ENCODE measurements around the gene RBM4. TPM values are rescaled to one million over a fixed set of nuclear protein-coding genes. Genes with fewer than 3 reads are reported as not detected.

RBM4 gene
- total and polyA plus RNA-seq, 12 donors, result 70.0 to 243 (median 138) TPM

DNA sequence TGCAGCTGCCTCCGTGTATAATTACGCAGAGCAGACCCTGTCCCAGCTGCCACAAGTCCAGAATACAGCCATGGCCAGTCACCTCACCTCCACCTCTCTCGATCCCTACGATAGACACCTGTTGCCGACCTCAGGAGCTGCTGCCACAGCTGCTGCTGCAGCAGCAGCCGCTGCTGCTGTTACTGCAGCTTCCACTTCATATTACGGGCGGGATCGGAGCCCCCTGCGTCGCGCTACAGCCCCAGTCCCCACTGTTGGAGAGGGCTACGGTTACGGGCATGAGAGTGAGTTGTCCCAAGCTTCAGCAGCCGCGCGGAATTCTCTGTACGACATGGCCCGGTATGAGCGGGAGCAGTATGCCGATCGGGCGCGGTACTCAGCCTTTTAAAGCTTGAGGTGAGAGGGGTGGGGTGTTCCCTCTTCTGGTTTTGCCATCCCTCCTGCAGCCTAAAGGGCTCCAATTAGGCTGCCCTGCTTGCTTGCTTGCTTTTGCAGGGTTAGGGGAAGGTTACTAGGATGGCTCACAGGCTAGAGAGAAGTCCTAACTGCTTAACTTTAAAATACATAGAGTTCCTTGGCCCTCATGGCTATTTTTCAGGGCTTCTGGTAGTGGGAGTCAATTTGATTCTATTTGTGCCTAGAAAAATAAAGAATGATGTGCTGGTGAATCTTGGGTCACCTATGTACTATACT lies 5.4 kb downstream of the RBM4 start:
- peaks cover 0 to 83% of the 10 kb centered on the region in 2 donors for H3K36me3 ChIP-seq (replicated peaks in 1 of 2)
- peaks cover 66 to 80% of the 10 kb centered on the region in 2 donors for H3K4me1 ChIP-seq (replicated peaks in 1 of 2)
- H3K27me3 ChIP-seq, result no peaks in the 10 kb centered on the region
- intact Hi-C loops (cut with DNase I), result loop anchor here in 1 of 2 donors (10.0 kb wide), 1 partner anchor 569 kb away; the partner anchor contains the start of gene PACS1
- no peak for DNase-seq
- no peak overlapping the region for H3K4me3 ChIP-seq
- H3K9me3 ChIP-seq (replicated peaks in 1 of 3), result no peaks in the 10 kb centered on the region
- TF ChIP-seq, protein P1, sequence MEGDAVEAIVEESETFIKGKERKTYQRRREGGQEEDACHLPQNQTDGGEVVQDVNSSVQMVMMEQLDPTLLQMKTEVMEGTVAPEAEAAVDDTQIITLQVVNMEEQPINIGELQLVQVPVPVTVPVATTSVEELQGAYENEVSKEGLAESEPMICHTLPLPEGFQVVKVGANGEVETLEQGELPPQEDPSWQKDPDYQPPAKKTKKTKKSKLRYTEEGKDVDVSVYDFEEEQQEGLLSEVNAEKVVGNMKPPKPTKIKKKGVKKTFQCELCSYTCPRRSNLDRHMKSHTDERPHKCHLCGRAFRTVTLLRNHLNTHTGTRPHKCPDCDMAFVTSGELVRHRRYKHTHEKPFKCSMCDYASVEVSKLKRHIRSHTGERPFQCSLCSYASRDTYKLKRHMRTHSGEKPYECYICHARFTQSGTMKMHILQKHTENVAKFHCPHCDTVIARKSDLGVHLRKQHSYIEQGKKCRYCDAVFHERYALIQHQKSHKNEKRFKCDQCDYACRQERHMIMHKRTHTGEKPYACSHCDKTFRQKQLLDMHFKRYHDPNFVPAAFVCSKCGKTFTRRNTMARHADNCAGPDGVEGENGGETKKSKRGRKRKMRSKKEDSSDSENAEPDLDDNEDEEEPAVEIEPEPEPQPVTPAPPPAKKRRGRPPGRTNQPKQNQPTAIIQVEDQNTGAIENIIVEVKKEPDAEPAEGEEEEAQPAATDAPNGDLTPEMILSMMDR (IDR thresholded peaks at IDR 0.05), result no peak
- no peak for TF ChIP-seq POLR2A (IDR thresholded peaks at IDR 0.05)
- WGBS, 4 donors, result 80 to 93% (median 82%) methylated on average over 21 to 24 of the region's 24 CpGs
- H3K27ac ChIP-seq, result no peak overlapping the region

DNA sequence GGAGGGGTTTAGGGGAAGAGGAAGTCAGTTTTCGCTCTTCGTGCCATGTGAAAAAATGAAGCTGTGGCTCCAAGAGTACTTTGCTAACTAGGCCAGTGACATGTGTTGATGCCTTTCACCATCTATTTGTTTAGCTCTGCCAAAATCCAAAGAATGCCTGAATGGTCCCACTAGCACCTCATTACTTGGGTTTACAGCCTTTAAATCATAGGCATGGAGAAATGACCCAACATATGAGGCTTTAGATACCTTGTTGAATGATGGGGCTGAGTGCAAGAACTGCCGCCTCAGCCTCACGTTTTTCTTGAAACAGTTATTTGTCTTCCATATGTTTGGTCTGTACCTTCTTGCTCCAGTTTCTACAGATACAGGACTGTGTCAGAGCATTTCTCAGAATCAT lies 8.3 kb downstream of the RBM4 start:
- no peaks in the 10 kb centered on the region for H3K9me3 ChIP-seq (replicated peaks in 1 of 3)
- H3K4me1 ChIP-seq (replicated peaks in 1 of 2), result peaks cover 38 to 53% of the 10 kb centered on the region in 2 donors
- no peak overlapping the region for H3K4me3 ChIP-seq
- no peak for DNase-seq
- 72 to 89% (median 82%) methylated on average over 4 of the region's 4 CpGs for WGBS, 4 donors
- H3K36me3 ChIP-seq (replicated peaks in 1 of 2), result peaks cover 0 to 75% of the 10 kb centered on the region in 2 donors
- intact Hi-C loops (cut with DNase I), result loop anchor here in 1 of 2 donors (10.0 kb wide), 1 partner anchor 572 kb away; the partner anchor contains the start of gene PACS1
- H3K27me3 ChIP-seq, result no peaks in the 10 kb centered on the region
- H3K27ac ChIP-seq, result no peak overlapping the region
- no peak for TF ChIP-seq POLR2A (IDR thresholded peaks at IDR 0.05)
- TF ChIP-seq, protein P1 (IDR thresholded peaks at IDR 0.05), result no peak

DNA sequence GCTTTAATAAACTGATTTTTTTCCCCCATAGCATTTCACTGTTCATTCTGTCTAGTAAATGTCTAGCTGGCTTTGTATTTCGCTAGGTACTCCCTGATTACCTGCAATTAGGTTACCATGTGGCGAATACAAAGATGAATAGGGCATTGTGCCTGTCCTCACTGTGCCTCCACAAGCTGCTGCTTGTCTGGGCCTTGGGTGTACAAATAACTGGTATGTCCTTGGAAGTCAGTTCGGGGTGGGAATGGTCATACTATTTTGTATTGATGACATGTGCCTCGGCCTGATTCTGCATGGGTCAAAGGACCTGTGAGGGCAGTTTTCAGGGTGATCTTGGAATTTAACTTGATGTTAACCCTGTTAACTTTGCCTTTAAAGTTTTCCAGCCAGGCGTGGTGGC lies 11.4 kb downstream of the RBM4 start:
- H3K27ac ChIP-seq, result no peak overlapping the region
- TF ChIP-seq POLR2A (IDR thresholded peaks at IDR 0.05), result no peak
- TF ChIP-seq, protein P1 (IDR thresholded peaks at IDR 0.05), result no peak
- DNase-seq, result no peak
- H3K27me3 ChIP-seq, result no peaks in the 10 kb centered on the region
- intact Hi-C loops (cut with DNase I), result loop anchor here in 1 of 2 donors (10.0 kb wide), 1 partner anchor 575 kb away; the partner anchor contains the start of gene PACS1
- peaks cover 0 to 62% of the 10 kb centered on the region in 2 donors for H3K36me3 ChIP-seq (replicated peaks in 1 of 2)
- H3K4me1 ChIP-seq (replicated peaks in 1 of 2), result peaks cover 8 to 22% of the 10 kb centered on the region in 2 donors
- 76 to 85% (median 81%) methylated on average over 5 of the region's 5 CpGs for WGBS, 4 donors
- H3K9me3 ChIP-seq (replicated peaks in 1 of 3), result no peaks in the 10 kb centered on the region
- no peak overlapping the region for H3K4me3 ChIP-seq

DNA sequence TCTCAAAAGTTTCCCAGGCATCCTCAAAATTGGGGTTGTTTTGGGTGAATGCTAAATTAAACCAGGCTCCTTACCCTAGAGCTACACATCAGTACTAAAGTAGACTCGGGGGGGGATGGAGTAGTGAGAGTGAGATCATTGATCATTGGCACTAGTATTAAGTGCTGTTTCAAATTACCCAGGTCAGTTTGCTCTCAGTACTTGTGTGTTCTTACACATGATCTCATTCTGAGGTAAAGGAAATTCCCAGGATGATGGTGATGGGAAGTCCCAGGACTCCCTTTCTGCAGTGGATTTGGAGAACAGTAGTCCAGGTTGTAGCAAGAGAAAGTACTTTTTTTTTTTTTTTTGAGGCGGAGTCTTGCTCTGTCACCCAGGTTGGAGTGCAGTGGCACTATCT lies 12.5 kb downstream of the RBM4 start:
- Histone ChIP-seq H3K27ac (no peak overlapping the region), H3K9me3 (replicated peaks in 1 of 3) (no peaks in the 10 kb centered on the region), H3K36me3 (replicated peaks in 1 of 2) (peaks cover 0 to 52% of the 10 kb centered on the region in 2 donors), H3K27me3 (no peaks in the 10 kb centered on the region), H3K4me1 (replicated peaks in 1 of 2) (peaks cover 0 to 12% of the 10 kb centered on the region in 2 donors), H3K4me3 (no peak overlapping the region)
- no peak for DNase-seq
- 85 to 100% (median 87%) methylated on average over 2 of the region's 2 CpGs for WGBS, 4 donors
- intact Hi-C loops (cut with DNase I), result no loop called here
- TF ChIP-seq, protein P1 (IDR thresholded peaks at IDR 0.05), result no peak
- no peak for TF ChIP-seq POLR2A (IDR thresholded peaks at IDR 0.05)

All from adrenal gland (tissue), 12 donors.